NCI-H526 (cell line): ENCODE measurements around the gene DAZAP1.

Source experiments
- DNase-seq, 2 experiments: peaks; one replicate each; lab custom pipeline; 2025; lab: John Stamatoyannopoulos, UW

Gene DAZAP1

GRCh38 chr19:1394252-1395193, 12.9 kb upstream of the DAZAP1 start:
- peak in 1 of 2 experiments; percentile 87 for DNase-seq

GRCh38 chr19:1395194-1396018, 12.0 kb upstream of the DAZAP1 start:
- peak in 1 of 2 experiments; percentile 40 for DNase-seq

GRCh38 chr19:1396019-1396767, 11.2 kb upstream of the DAZAP1 start:
- no peak for DNase-seq

- no peak for DNase-seq
Measured at GRCh38 chr19:1396768-1397679, 10.4 kb upstream of the DAZAP1 start.

GRCh38 chr19:1397838-1398237, 9.5 kb upstream of the DAZAP1 start:
- no peak for DNase-seq

GRCh38 chr19:1399079-1399478, 8.3 kb upstream of the DAZAP1 start:
- no peak for DNase-seq

GRCh38 chr19:1399745-1400144, 7.6 kb upstream of the DAZAP1 start:
- no peak for DNase-seq

GRCh38 chr19:1400281-1401137, 6.9 kb upstream of the DAZAP1 start:
- peak in 1 of 2 experiments; percentile 49 for DNase-seq

GRCh38 chr19:1401138-1401888, 6.1 kb upstream of the DAZAP1 start, which contains the start of gene GAMT:
GAMT (minus strand) TSS chr19:1401542; CDS start chr19:1401476, 66 bp downstream.
- DNase-seq: peak in 1 of 2 experiments; percentile 72

- DNase-seq: no peak
Measured at GRCh38 chr19:1401889-1402217, 5.5 kb upstream of the DAZAP1 start.

GRCh38 chr19:1402411-1403070, 4.8 kb upstream of the DAZAP1 start:
- DNase-seq: no peak

- DNase-seq: peak; percentile 83 to 97
Measured at GRCh38 chr19:1406774-1407527, 435 bp upstream of the DAZAP1 start.

- peak in 1 of 2 experiments; percentile 43 for DNase-seq
Measured at GRCh38 chr19:1408300-1409203, 1.2 kb downstream of the DAZAP1 start.

- no peak for DNase-seq
Measured at GRCh38 chr19:1409204-1410005, 2.0 kb downstream of the DAZAP1 start.

- no peak for DNase-seq
Measured at GRCh38 chr19:1410136-1410786, 2.9 kb downstream of the DAZAP1 start.

- no peak for DNase-seq
Measured at GRCh38 chr19:1410789-1411188, 3.4 kb downstream of the DAZAP1 start.
